ENCODE results near the gene MARK1.

Gene MARK1

DNA sequence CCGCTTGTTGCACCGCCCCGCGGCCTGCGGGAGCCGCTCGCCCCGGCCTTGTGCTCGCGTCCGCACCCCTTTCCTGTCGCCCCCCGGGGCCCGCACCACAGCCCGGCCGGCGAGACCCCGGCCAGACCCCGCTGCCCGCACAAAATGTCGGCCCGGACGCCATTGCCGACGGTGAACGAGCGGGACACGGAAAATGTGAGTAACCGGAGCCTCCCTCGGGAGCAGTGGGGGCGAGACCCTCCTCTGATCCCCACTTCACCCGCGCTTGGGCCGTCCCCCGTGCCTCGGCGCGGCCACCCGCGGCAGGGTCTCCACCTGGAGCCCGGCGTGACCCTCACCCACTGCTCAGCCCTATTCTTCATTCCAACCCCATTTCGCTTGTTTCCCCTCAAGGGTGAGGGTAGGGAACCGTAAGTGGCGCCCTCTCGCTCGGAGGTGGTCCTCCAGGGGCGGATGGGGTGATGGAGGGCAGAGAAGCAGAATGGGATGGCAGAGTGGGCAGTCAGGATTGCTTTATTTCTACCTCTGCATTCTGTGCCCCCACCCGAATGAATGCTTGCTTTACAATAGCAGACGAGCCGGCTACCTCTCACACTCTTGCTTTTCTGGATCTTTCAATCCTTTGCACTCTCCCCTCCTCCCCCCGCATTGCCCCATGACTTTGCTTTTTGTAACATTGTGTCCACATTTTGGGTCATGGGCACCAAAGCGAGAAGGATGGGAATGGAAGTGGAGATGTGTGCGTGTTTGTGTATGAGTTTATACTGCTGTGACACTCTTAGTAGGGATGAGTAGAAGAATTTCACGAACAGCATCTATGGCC is 954 bp downstream of the MARK1 start:
- DNase-seq (ENCODE audit: insufficient read length, low spot score) (no peak), FAIRE-seq (no peak)

DNA sequence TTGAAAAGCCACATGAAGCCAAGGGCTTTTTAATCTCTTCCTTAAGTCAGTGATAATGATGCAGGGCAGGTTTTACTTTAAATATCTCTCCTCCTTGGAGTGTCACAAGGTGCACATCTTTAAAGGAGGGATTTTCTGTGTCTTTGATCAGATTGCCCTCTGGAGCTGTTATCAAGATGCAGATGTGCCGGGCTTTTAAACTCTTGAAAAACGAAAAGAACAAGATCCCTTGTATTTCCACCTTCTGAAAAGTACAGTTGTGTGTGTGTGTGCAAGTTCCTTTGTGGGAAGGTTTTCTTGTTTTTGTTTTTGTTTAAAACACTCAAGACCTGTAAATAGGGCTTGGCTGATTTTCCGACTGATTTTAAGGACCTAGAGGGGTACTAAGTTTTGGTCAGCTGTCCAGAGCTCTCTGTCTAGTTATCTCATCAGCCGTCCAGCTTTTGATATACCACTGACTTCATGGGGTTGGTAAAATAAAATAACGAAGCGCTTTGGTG is 1.6 kb downstream of the MARK1 start:
- FAIRE-seq (no peak), DNase-seq (ENCODE audit: insufficient read length, low spot score) (no peak)

DNA sequence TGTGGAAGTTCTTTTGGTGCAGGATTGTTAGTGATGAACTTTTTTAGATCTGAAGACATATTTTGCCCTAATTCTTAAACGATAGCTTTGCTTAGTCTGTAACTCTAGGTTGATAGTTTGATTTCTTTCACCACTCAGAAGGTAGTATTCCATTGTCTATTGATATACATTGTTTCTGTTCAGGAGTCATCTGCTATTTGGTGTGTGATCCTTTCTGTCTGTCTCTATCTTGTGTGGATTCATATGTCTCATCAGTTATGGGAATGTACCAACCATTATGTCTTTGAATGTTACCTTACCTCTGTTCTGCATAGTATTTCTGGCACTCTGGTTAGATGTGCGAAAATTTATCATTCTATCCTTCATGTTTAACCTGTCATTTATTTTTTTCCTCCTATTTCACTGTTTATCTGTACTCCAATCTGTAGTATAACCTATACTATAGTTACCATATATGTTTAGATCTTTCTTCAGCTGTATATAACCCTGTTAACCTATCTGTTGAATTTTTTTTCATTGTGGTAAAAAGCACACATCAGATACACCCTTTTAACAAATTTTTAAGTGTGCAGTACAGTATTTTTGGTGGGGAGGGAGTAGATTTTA is 5.7 kb downstream of the MARK1 start:
- FAIRE-seq (no peak), DNase-seq (ENCODE audit: insufficient read length, low spot score) (no peak)

DNA sequence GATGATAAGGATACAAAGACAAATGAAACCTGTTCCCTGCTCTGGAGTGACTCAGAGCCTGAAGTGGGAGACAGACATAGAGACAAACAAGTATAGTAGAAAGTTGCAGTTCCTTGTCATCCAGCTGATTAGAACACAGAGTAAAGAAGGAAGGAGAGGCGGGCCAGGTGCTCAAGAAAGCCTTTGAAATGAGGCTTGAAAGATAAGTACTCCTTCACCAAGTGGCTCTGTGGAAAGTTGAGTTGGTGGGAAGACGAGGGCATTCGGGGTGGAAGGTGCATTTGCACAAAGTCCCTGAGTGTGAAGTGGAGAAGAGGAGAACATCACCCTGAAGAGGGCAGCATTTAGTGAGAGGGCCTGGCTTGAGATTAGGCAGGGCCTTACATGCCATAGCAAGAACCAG is 17.0 kb downstream of the MARK1 start:
- no peak for DNase-seq (ENCODE audit: insufficient read length, low spot score)
- no peak for FAIRE-seq

DNA sequence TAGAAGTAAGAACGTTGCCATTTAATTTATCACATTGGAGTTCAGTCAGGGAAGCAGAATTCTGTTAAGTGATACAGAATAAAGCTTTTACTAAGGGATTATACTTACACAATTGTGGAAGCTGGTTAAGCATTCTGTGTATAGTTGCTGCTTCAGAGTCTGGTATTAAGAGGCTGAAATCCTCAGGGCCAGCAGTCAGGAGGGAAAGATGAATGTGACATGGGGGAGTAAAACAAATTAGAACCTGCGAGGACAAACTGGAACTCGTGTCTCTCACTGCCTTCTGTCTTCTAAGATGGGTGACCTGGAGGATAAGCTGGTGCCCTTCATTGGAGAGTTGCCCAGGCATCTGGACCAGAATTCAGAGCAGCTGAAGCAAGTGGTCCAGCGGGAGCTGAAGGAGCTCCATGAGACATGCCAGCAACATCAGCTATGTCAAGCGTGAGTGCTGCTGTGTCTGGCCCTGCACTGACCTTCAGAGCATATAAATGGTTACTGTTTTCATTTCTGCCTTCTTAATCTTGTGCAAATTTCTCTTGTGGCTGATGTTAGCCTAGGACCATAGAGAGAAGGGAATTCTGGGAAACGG is 23.0 kb downstream of the MARK1 start:
- FAIRE-seq, result no peak
- no peak for DNase-seq (ENCODE audit: insufficient read length, low spot score)

DNA sequence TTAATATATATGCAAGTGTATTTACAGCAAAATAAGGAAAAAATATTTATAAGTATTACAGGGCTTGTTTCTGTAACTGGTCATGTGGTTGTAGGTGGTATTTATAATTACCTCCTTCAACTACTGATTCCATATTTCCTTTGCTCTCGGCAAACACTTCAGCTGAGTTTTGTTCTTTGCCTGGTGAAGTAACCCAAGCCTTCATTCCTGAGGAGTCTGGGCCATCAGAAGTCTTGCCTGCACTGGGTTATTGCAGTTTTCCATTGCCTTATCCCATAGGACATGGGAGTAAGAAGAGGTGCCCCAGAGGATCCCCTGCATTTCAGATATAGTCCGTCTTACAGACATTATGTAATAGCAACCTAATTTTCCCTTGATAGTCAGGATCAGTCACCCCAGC is 23.8 kb downstream of the MARK1 start:
- FAIRE-seq (no peak), DNase-seq (ENCODE audit: insufficient read length, low spot score) (no peak)

DNA sequence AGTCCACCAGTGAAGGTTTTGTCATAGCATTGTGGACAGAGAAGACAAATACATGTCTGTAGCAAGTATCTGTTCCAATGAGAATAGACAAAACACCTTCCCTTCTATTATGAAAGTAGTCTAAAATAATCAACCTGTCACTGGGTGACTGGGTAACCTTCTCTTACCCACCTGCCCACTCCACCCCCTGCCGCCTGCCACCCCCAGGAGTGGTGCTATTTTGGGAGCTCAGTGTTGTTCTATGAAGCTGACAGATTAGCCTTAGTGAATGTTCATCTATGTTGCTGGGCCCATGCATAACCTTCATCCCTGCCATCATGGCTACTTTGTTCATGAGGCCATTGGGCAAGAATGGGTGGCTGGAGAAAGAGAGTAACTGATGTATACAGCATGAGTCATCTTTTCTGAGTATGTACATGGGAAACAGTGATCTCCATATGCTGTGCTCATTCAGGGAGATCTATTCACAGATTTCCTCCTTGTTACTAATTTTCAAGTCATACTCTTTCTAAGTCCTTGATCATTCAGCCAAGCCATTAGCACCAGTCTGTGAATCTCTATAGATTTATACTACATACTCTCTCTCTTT is 24.8 kb downstream of the MARK1 start:
- no peak for DNase-seq (ENCODE audit: insufficient read length, low spot score)
- no peak for FAIRE-seq

DNA sequence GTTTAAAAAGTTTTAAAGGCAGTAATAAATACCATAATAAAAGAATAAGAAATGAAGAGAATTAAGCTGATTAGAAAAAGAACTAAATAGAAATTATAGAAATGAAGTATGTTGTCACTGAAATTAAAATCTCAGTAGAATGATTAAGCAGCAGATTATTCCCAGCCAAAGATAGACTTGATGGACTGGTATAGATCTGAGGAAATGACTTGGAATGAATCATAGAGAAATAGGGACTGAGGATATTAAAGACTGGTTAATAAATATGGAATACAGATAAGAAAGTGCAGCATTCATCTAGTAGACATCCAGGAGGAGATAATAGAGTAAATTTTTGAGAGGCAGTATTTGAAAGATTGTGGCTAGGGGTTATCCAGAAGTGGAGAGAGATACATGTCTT is 28.7 kb downstream of the MARK1 start:
- DNase-seq (ENCODE audit: insufficient read length, low spot score) (no peak), FAIRE-seq (no peak)

DNA sequence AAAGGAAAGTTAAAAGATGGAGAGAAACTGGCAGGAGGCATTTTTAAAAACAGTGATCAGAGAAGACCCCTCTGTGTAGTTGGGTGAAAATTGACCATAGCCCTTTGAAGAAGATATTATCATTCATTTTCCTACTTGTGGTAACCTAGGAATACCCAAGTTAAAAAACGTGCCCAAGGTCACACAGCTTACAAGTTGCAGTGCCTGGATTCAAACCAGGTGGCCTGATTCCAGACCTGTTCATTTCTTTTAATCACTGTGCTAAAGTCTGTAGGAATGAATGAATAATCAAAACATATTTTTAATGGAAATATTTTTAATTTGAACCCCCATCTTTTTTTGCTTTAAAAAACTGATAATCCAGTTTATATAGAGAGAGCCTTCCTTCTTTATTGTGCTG is 35.6 kb downstream of the MARK1 start:
- no peak for FAIRE-seq
- no peak for DNase-seq (ENCODE audit: insufficient read length, low spot score)

DNA sequence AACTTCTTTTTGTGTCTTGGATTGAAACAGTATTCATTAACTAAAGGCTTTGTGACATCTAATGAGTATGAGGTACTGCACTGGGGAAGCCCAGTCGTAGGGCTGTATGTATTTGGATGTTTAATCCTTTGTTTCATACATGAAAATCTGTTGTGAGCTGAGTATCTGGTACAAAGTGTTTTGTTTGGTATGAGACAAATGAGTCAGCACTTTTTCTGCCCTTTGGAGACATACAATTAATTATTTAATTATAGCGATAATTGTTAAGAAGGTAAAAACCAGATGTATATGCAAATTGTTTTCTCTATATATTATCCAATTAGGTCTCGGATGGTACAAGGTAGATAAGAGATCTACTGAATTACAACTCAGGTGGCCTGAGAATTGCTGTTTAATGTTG is 36.3 kb downstream of the MARK1 start:
- DNase-seq (ENCODE audit: insufficient read length, low spot score), result no peak

DNA sequence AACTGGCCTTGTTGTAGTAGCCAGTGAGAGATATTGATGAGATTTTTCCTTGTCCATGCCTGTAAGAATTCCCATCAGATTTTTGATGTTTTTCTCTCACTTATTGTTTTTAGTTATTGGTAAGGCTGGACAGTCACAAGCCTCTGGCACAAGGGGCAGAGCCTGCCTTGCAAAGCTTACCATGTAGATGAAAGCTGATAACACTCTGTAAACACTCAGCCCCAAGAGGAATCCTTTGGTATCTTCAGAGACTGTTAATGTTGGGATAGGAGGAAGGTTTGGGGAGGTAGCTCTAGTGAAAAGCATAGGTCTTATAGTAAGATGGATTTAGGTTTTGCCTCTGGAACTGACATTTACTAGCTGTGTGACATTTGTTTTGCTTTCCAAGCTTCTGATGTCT is 37.7 kb downstream of the MARK1 start:
- DNase-seq (ENCODE audit: insufficient read length, low spot score), result no peak
- no peak for FAIRE-seq

More for the DNA sequence above, 36.3 kb downstream of the MARK1 start:
- no peak for FAIRE-seq

DNA sequence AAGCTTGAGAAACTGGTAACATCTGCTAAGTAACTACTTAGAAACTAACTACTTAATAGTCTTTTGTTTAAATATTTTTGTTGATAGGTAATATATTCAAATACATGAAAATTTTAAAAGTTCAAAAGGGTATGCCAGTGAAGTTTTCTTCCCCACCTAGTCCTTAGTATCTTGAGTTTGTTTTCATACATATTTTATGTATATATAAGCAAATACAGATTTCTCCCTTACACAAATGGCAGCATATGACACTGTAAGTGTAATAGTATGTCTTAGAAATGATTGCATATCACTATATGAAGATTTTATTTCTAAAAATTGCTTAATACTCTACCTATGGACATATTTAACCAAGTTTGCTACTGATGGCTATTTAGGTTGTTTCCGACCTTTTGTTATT is 38.9 kb downstream of the MARK1 start:
- DNase-seq (ENCODE audit: insufficient read length, low spot score), result no peak
- no peak for FAIRE-seq

DNA sequence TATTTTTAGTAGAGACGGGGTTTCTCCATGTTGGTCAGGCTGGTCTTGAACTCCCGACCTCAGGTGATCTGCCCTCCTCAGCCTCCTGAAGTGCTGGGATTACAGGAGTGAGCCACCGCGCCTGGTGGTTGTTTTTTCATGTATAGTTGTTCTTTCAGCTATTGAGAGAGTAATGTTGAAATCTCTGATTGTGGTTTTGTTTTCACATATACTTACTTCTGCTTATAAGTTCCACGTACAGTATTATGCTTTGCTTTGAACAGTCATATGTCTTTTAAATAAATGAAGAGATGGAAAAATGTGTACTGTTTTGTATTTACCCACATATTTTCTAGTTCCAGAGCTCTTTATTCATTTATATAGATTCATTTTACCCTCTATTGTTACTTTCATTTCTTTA is 44.5 kb downstream of the MARK1 start:
- FAIRE-seq, result no peak
- no peak for DNase-seq (ENCODE audit: insufficient read length, low spot score)

DNA sequence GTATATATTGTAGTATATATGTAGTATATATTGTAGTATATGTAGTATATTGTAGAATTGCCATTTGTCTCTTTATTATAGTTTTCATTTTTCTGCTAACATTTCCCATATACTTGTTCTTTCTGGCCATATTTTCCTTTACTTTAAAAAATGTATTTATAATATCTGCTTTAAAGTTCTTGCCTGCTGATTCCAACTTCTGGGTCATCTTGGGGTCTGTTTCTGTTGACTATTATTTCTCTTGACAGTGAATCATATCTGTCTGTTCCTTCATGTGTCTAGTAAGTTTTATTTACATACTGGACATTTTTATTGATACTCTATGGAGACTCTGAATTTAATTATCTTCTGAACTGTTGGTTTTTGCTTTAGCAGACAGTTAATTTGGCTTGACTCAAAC is 45.9 kb downstream of the MARK1 start:
- FAIRE-seq (no peak), DNase-seq (ENCODE audit: insufficient read length, low spot score) (no peak)

DNA sequence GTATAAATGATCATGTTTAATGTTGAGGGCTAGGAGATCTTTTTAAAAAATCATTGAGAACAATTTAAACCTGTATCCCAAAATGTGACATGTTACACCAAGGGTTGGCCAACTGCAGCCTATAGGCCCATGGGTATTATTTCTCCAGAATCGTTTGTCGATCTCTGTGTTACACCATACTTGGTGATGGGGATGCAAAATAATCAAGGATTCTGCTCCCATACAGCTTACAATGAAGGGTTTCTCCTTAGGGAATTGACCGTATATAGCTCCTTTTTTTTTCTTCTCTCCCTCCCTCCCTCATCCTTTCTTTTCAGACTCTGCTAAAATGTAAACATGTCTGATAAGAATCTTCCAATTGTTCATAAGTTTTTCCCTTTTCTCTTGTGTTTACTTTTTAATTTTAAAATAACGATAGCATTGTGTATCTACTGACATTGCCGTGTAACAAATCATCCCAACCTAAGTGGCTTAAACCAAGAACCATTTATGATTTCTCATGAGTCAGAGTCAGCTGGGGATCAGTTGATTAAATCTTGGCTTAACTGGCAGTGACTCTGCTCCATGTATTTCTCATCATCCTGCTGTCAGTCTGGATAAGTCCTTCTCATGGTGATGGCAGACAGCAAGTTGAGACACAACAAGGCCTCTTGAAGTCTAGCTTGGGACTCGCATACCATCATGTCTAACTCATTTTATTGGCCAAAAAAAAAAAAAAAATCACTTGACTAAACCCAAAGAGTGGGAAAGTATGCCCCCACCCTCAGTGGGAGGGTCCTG is 48.0 kb downstream of the MARK1 start:
- FAIRE-seq, result no peak

DNA sequence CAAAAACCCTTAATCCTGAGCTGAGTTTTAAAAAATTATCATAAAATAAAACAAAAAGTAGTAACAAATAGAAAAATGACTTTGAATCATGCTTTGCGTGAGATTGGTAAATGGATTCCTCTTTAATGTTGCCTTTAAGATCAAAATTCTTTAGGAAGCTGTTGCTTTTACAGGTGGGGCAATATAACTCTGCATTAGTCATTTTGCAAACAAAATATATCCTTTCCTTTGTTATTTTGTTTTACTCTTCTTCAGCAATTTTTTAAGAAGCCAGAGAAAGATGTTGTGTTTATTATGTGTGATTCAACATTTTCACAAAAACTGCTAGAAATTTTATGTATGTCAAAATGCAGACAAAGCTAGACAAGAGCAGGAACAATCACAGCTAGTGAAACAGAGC is 50.0 kb downstream of the MARK1 start:
- FAIRE-seq (no peak), DNase-seq (ENCODE audit: insufficient read length, low spot score) (no peak)

More for the DNA sequence above, 48.0 kb downstream of the MARK1 start:
- no peak for DNase-seq (ENCODE audit: insufficient read length, low spot score)

DNA sequence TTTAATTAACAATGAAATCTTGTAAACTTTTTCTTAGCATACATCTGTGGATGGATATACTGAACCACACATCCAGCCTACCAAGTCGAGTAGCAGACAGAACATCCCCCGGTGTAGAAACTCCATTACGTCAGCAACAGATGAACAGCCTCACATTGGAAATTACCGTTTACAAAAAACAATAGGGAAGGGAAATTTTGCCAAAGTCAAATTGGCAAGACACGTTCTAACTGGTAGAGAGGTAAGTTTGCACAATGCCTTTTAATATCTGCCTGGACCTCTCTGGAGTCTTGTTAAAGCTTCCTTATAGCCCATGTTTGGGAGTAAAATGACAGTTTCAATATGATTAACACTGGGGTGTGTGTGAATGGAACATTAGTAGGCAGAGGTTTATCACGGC is 51.4 kb downstream of the MARK1 start:
- DNase-seq (ENCODE audit: insufficient read length, low spot score), result no peak
- no peak for FAIRE-seq

DNA sequence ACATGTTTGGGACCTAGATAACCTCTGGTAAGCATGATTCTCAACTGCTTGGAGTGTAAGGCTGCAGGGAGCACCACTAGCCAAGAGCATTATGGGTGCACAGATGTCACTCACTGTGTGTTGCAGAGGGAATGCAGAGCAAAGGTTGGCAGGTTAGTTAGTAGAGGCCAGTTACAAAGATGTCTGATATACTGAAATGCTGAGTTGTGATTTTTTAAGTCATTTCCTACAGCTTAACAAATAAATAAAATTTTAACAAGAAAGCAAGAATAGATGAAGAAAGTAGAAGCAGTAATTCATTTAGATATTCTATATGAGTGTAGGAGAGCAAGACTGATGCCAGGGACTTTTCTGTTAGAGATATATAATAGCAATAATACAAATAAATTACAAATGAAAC is 64.8 kb downstream of the MARK1 start:
- FAIRE-seq, result no peak

DNA sequence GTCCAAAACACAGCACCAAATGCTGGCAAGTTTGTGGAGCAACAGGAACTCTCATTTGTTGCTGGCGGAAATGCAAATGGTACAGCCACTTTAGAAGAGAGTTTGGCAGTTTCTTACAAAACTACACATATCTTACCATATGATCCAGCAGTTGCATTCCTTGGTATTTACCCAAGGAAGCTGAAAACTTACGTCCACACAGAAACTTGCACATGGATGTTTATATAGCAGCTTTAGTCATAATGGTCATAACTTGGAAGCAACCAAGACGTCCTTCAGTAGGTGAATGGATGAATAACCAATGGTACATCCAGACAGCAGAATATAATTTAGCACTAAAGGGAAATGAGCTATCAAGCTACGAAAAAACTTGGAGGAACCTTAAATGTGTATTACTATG is 66.4 kb downstream of the MARK1 start:
- FAIRE-seq (no peak), DNase-seq (ENCODE audit: insufficient read length, low spot score) (no peak)

More for the DNA sequence above, 64.8 kb downstream of the MARK1 start:
- DNase-seq (ENCODE audit: insufficient read length, low spot score), result no peak

DNA sequence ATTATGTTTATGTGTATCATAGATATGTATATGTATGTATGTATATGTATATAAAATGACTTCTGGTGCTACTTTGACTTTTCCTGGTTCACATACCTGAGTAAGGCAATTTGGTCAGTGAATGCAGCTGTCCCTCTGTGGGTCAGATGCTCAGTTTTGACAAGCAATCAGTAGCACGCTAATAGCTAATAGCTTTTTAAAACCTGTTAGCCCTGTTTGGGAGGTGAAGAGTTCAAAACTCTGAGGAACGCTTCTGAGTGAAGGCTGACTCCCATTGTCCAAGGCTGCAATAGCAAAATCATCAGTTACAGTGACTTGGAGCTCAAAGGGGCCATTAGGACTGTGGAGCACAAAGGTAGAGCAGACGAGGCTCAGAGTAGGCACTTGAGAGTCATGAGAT is 67.2 kb downstream of the MARK1 start:
- DNase-seq (ENCODE audit: insufficient read length, low spot score), result no peak
- no peak for FAIRE-seq

DNA sequence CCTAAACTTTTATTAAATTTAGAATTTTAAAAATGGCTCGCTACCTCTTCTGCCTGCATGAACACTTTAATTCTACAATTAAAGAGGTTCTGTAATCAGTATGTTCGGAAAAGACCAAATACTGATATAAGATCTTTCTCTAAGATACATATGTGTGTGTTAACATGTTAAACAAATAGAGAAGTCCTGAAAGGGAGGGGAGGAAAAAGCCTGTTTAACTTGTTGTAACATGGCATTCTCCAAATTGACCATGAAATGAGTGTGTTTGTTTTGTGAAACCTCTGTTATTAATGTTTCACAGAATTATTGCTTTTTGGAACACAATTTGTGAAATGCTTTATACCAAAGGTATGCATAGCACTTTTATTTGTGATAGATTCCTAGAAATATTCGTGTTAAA is 77.0 kb downstream of the MARK1 start:
- no peak for FAIRE-seq
- no peak for DNase-seq (ENCODE audit: insufficient read length, low spot score)
